Measurements from ENCODE around the gene LRRC59. TPM values are rescaled to one million over a fixed set of nuclear protein-coding genes. Genes with fewer than 3 reads are reported as not detected.

Gene LRRC59
- total RNA-seq, 1 experiment from 2014 or later = 108 TPM

- TF ChIP-seq KAT7 (CRISPR knock-in tag; IDR thresholded peaks at IDR 0.05; ENCODE audit: borderline replicate concordance) = no peak
- TF ChIP-seq GABPB1 (CRISPR knock-in tag; IDR thresholded peaks at IDR 0.05) = no peak
- no peak for TF ChIP-seq ERG (CRISPR knock-in tag; IDR thresholded peaks at IDR 0.05)
- TF ChIP-seq ZNF138 (CRISPR knock-in tag; conservative IDR thresholded peaks at IDR 0.05) = no peak
- no peak for TF ChIP-seq CREM (CRISPR knock-in tag; IDR thresholded peaks at IDR 0.05)
- no peak for TF ChIP-seq GRHL2 (CRISPR knock-in tag; IDR thresholded peaks at IDR 0.05; ENCODE audit: insufficient replicate concordance, severe bottlenecking)
- TF ChIP-seq USF1 (CRISPR knock-in tag; IDR thresholded peaks at IDR 0.05) = no peak
- no peak for TF ChIP-seq MYBL2 (CRISPR knock-in tag; IDR thresholded peaks at IDR 0.05)
- TF ChIP-seq ATF6 (CRISPR knock-in tag; IDR thresholded peaks at IDR 0.05) = no peak
- TF ChIP-seq ZNF396 (CRISPR knock-in tag; IDR thresholded peaks at IDR 0.05; ENCODE audit: borderline replicate concordance) = no peak
Observed at GRCh38 chr17:50397919-50398285, 579 bp upstream of the LRRC59 start (continued).

GRCh38 chr17:50396261-50397110 is 837 bp downstream of the LRRC59 start:
- Mint-ChIP-seq H3K9me3 (peaks cover 20% of the 10 kb centered on the region), H3K4me3 (peak overlapping the region; percentile 93), H3K27ac (peak overlapping the region; percentile 91; the same call in 1 of the 2 replicates), H3K4me1 (peaks cover 10% of the 10 kb centered on the region), H3K27me3 (ENCODE audit: low read depth) (peaks cover 7% of the 10 kb centered on the region), H3K36me3 (peaks cover 46% of the 10 kb centered on the region)
- DNase-seq (ENCODE audit: low spot score) (no peak), ATAC-seq (0 out of 2 replicates have a peak, but pooled peaks have one; percentile 14)
- ChIA-PET CTCF (interaction anchor here (0.6 to 4.0 kb wide), 71 partner anchors 8 to 387 kb away, joined by 3 to 108 read pairs (median 6); partner anchors contain the start of genes ACSF2, CACNA1G, CHAD and EME1), POLR2A (interaction anchor here (0.9 to 1.8 kb wide), 6 partner anchors 30 to 227 kb away, joined by 3 to 6 read pairs (median 3); partner anchors contain the start of gene ACSF2)
- TF ChIP-seq USF2 (CRISPR knock-in tag; IDR thresholded peaks at IDR 0.05) = no peak
- no peak for TF ChIP-seq PRDM15 (CRISPR knock-in tag; IDR thresholded peaks at IDR 0.05)
- no peak for TF ChIP-seq GABPB1 (CRISPR knock-in tag; IDR thresholded peaks at IDR 0.05)
- TF ChIP-seq ZBTB21 (CRISPR knock-in tag; IDR thresholded peaks at IDR 0.05; ENCODE audit: borderline replicate concordance) = no peak
- TF ChIP-seq PREB (CRISPR knock-in tag; IDR thresholded peaks at IDR 0.05; ENCODE audit: borderline replicate concordance) = no peak
- no peak for TF ChIP-seq SMAD3 (CRISPR knock-in tag; IDR thresholded peaks at IDR 0.05; ENCODE audit: borderline replicate concordance)
